NCI-H2196 (cell line): Measurements from ENCODE around the gene COQ7.

Experiments used
- DNase-seq: peaks from one replicate; lab custom pipeline; 2025; ENCODE audit not compliant: unreplicated experiment; lab: John Stamatoyannopoulos, UW

COQ7 gene

DNA sequence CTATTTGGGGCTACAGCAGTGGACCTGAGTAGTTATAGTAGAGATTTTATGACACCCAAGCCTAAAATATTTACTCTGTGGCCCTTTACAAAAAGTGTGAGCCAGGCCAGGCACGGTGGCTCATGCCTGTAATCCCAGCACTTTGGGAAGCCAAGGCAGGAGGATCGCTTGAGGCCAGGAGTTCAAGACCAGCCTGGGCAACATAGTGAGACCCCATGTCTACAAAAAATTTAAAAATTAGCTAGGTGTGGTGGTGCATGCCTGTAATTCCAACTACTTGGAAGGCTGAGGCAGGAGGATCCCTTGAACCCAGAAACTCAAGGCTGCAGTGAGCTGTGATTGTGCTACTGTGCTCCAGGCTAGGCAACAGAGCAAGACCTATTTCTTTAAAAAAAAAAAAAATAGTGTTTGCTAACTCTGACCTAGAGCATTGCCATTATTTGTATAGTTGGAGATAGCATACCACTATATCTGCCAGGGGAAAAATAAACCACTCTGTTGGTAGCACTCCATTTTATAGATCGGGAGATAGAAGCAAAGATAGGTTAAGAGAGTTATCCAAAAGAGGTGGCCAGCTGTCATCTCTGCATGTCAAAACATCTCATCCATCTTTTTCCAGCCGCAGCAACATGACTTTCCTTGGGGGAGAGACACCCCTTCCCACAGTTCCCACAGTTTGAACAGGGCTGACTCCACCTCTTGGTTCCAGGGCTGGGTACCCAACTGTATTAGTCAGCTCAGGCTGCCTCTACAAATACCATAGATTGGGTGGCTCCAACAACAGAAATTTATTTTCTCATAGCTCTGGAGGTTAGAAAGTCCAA, 43.3 kb downstream of the COQ7 start:
- no peak for DNase-seq

DNA sequence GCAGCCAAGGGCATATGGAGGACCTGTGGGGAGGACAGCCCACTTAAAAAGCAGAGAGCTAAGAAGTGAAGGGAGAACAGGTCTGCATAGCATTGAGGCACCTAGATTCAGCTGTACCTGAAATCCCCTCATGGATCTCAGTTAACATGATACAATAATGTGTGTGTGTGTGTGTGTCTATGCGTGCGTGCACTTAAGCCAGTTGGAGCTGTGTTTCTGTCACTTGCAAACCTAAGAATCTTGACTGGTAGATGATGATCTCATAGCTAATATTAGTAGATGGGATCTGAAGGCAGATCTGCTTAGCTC, 44.6 kb downstream of the COQ7 start:
- no peak for DNase-seq

DNA sequence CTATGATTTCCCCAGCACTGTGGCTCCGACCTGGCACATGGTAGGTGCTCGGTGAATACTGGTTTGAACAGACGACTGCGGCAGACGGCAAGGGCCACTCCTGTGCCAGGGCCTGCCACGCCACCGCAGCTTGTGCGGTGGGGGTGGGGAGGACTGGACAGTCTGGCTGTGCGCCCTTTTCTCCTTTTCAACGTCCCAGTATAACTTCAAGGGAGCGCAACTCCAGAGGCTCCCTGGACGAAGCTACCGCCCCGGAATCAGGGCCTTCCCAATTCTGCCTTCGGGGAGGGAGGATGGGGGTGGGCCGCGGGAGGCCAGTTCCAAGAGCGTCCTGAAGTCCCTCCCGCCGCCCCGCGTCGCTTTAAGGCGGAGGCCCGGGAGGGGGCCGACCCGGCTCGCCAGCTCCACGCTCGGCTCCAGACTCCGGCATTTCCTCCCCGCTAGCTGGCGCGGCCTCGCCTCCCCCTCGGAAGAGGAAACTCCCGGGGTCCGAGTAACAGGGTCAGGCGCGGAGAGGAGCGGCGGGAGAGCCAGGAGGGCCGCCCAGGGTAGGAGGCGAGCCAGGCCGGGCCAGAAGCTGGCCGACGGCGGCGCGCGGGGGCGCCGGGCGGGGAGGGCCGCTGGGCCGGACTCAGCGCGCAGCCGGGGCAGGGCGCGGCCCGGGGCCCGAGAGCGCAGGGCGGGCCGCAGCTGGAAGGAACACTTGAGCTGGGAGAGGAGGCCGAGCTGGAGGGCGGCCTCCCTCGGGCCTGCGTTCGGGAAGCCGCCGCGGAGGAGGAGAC, 46.4 kb downstream of the COQ7 start, which contains the start of gene ITPRIPL2:
ITPRIPL2 (plus strand) TSS at position 388 of the 782 bp plus-strand sequence. CDS start 498 bp downstream, outside the sequence.
- DNase-seq, result peak; percentile 79

DNA sequence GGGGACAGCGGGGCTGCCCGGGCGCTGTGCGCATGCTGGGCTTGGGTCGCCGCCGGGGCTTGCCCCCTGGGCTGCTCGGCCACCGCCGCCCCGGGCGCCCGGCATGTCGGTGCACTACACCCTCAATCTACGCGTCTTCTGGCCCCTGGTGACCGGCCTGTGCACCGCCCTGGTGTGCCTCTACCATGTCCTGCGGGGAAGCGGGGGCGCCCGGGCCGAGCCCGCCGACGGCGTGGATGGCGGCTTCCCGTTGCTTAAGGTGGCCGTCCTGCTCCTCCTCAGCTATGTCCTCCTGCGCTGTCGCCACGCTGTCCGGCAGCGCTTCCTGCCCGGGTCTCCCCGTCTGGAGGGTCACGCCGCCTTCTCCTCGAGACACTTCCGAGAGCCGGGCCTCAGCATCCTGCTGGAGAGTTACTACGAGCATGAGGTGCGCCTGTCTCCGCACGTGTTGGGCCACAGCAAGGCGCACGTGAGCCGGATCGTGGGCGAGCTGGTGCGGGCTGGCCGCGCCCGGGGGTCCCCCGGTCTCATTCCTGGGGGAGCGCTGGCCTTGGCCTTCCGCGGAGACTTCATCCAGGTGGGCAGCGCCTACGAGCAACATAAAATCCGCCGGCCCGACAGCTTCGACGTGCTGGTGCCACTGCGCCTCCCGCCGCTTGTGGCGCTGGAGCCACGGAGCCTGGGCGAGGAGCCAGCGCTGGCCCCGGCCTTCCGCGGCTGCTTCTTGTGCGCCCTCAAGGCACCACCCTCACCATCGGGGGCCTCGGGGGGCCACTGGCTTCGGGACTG, 47.1 kb downstream of the COQ7 start:
- DNase-seq, result no peak

DNA sequence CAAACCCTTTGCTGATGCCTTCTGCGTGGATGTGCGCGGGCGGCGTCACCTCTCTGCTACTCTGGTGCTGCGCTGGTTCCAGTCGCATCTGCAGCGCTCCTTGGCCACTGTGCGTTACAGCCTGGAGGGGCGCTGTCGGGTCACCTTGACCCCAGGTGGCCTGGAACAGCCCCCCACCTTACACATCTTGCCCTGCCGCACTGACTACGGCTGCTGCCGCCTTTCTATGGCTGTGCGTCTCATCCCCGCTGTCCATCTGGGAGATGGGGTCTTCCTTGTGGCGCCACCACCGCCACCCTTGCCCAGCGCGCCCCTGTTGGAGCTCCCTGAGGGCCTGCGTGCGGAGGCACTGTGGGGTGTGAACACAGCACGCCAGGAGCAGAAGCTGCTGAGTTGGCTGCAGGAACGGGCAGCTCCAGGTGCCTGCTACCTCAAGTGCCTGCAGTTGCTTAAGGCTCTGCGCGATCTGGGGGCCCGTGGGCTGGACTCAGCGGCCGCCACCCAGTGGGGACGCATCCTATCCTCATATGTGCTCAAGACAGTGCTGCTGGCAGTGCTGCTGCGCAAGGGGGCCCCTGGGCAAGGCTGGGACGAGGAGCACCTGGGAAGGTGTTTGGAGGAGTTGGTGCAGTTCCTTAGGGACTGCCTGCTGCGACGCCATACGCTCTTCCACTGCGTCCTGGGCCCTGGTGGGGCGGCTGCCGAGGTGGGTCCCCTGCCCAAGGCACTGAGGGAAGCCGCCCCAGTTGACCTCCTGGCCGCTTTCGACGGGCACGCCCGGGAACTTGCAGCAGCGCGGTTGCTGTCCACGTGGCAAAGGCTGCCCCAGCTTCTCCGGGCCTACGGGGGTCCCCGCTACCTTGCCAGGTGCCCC, 48.0 kb downstream of the COQ7 start:
- no peak for DNase-seq

DNA sequence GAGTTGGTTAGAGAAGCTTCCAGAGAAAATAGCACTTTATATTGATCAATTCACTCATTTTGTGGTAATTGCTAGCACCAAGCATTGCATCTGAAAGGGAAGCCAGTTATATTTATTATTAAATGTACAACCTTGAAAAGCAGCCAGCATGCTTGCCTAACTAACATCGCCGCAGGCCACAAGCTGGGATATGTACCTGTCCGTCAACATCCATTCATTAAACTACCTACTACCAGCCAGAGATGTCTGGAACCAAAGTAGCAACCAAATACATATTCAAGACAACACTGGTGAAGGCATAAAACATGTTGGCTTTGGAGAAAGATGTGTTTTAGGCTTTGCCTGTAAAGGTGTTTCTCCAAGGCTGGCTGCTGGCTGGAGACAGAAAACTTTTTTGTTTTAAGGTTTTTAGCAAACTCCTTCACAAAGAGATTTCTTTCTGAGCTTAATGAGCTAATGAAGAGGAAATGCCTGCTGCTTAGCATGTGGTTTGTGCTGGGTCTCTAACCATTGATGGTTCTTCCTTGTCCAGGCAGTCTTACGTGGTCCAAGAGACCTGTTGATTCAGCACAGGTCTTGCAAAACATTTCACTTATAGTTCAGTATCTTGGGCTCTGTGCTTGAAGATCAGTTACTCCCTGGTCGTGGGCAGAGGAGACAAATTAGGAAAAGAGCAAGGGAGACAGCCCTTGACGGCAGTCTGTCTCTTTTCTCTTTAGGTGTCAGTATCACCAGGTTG, 49.5 kb downstream of the COQ7 start:
- no peak for DNase-seq

DNA sequence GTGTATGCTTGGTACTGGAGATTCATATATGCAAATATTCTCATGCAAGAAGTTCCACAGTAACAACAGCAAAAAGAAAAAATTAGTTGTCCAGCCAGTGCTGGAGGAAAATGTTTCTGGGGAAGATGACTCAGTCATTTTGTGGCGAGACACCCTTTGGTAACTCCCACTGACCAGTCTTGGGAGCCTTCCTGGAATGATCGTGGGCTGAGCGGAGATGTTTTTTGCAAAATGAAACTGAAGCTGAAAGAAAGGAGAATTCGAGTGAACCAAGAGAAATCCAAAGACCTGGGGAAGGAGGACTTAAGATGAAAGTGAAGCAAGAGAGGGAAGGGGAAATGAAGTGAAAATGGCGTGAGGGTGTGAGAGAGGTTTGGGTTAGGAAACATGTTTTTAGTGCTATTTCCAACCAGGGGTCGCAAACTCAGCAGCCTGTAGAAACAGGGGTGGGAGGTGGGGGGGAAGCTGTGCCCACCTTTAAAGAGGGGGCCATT, 51.6 kb downstream of the COQ7 start:
- DNase-seq, result no peak

DNA sequence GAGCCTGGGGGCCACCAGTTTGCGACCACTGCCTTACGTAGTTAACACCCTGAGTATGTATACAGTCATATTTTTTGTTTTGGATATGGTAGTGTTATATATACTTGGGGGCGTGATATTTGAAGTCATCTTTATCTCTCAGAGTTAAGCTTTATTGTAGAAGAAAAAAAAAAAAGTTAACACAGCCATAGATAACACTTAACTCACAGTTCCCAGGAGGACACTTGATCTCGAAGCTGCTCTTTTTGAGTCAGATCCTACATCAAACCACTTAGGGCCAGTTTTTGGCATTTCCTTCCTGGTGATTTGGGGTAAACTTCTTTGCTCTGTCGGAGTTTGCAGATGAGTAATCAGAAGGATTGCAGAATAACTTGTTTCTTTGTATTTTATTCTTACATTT, 52.1 kb downstream of the COQ7 start:
- DNase-seq, result no peak

DNA sequence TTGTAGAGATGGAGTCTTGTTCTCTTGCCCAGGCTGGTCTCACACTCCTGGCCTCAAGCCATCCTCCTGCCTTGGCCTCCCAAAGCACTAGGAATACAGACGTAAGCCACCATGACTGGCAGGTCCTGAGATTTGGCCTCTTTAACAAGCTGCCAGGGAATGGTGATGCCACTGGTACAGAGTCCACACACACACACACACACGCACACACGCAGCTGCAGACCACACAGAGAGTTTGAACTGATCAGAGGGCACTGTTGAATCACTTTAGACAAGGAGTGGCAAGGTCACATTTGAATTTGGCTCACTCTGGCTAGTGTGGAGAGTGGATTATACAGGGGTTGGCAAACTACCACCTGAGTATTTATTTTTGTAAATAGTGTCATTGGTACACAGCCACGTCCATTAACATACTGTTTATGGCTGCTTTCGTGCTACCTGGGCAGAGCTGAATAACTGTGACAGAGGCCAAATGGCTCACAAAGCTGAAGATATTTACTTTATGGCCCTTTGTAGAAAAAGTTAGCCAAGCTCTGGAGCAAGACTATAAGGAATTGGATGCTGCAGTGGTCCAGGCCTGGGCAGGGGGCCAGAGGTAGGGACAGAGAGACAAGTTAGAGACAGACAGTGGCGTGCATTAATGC, 56.2 kb downstream of the COQ7 start:
- DNase-seq, result no peak

DNA sequence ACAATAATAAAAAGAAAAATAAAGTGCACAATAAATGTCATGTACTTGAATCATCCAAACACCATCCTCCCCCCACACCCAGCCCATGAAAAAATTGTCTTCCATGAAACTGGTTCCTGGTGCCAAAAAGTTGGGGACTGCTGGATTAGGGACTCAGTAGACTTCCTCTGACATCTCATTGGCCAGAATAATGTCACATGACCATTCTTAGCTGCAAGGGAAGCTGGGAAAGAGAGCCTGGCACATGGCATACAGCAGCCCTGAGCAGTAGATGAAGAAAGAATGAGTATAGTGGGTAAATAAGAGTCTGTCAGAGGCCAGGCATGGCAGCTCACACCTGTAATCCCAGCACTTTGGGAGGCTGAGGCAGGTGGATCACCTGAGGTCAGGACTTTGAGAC, 58.9 kb downstream of the COQ7 start:
- DNase-seq, result no peak

DNA sequence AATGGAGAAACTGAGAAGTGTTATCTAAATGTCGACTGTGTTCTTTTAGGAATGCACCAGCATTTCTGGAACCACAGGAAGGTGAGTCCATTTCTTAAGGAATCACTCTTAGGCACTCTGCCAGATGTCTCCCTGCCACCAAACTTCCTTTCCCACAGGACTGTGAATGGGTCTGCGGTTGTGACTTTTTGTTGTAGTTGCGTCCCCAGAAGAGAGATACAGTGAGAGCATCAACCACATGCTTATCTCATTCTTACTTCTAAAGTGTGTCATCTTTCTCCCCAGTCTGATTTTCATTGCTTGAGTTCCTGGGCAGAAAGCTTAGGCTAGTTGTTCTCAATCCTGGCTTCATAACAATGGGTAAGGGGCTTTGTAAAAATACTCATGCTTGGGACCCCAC, 59.8 kb downstream of the COQ7 start:
- no peak for DNase-seq

DNA sequence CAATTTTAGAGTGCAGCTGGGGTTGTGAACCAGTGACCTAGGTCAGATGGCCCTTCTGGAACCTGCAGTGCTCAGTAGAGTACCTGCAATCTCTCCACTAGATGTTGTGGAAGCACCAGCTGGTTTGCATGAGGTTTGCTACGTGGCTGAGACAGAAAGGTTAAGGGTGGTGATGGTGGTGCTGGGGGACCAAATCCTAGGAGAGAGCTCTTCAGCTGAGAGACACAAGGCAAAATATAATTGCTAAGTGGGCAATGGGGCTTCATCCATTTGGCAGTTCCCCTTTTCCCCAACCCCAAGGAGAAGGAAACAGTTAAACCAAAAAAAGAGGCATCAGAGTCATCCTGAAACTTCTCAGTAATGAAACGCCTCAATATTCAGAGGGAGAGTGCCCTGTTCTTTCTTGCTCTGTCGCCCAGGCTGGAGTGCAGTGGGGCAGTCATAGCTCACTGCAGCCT, 60.3 kb downstream of the COQ7 start:
- no peak for DNase-seq

DNA sequence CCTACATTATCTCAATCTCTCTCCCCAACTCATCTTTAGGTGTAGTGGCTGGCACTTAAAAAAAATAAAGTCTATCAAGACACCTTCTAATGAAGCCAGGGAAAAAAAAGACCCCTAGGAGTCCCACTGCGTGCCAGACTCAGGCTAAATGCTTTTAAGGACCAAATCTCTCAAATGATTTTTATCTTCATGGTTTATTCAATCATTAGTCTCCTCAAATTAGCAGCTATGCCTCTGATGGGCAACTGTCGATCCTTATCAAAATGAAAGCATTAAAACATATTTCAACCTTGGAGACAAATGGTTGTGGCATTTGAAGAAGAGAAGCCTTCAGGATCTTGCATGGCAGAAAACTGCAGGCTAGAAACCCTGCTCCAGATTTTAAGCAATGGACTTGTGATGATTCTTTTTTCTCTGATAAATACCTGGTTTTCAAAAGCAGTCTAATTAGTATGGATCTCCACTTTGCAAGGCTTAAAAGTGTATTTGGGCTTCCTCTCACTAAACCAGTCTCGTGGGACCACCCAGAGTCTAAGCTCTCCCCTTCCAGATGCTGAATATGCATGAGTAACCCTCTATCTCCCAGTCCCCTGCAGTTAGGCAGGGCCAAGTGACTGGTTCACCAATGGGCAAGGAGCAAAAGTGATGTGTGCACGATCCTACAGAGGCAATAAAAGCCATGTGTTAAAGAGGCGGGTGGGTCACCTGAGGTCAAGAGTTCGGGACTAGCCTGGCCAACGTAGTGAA, 61.2 kb downstream of the COQ7 start:
- no peak for DNase-seq
